B cell (primary cell): ENCODE results near the gene ATAD2B.

ENCODE experiments used
- EZH2 ChIP-seq: IDR thresholded peaks from 2 replicates; pipeline ENCODE4 v1.6.1; 2012; ENCODE audit warnings: borderline replicate concordance, low read depth, mild to moderate bottlenecking, moderate library complexity, low read length; ENCODE audit not compliant: insufficient read depth, poor library complexity, severe bottlenecking
- TF ChIP-seq, protein P1 (sequence below): fragments of 200-600 bp; IDR thresholded peaks from one replicate; pipeline ENCODE4 v1.8.0; 2022; ENCODE audit warnings: antibody characterized with exemption, mild to moderate bottlenecking

DNA sequence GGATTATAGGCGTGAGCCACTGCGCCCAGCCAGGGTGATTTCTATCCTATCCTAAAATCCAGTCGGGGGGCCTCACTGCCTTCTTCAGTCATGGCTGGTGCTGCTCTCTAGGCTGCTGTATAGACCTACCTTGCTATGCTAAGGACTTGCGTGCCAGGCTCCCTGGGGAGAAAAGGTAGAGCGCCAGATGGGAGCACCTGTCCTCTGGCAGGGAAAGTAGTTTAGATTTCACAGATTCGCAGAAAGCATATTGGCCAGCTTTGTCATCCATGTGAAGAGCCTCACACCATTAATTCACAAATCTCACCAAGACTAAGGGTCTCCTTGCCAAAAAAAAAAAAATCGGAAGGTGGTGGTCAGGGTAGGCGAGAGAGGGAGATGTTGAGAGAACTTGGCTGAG is 217.6 kb downstream of the ATAD2B start:
- TF ChIP-seq, protein P1, sequence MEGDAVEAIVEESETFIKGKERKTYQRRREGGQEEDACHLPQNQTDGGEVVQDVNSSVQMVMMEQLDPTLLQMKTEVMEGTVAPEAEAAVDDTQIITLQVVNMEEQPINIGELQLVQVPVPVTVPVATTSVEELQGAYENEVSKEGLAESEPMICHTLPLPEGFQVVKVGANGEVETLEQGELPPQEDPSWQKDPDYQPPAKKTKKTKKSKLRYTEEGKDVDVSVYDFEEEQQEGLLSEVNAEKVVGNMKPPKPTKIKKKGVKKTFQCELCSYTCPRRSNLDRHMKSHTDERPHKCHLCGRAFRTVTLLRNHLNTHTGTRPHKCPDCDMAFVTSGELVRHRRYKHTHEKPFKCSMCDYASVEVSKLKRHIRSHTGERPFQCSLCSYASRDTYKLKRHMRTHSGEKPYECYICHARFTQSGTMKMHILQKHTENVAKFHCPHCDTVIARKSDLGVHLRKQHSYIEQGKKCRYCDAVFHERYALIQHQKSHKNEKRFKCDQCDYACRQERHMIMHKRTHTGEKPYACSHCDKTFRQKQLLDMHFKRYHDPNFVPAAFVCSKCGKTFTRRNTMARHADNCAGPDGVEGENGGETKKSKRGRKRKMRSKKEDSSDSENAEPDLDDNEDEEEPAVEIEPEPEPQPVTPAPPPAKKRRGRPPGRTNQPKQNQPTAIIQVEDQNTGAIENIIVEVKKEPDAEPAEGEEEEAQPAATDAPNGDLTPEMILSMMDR, result no peak
- TF ChIP-seq EZH2, result no peak
